KBM-7 (cell line): ENCODE results near the gene WDR55.
"Not testable (repeated sequence)": the region's sequence is repeated elsewhere in the genome, so short reads cannot be mapped to it uniquely, and the experiment has no call there.

Experiments used
- DNase-seq: peaks from one replicate; pipeline ENCODE4 v3.0.0-alpha.2; 2015
- in situ Hi-C: fragments of 300-500 bp; cut with MboI; formaldehyde crosslinking; loops from 2 replicates; pipeline ENCODE4 v1.14.3; 2020; ENCODE audit warnings: low sequenced_read_pairs, low pct_unique_long_range_greater_than_20kb, mixed read lengths

The WDR55 gene

GRCh38 chr5:140696891-140697492 is 32.3 kb downstream of the WDR55 start:
- in situ Hi-C loops: no loop called here

DNA sequence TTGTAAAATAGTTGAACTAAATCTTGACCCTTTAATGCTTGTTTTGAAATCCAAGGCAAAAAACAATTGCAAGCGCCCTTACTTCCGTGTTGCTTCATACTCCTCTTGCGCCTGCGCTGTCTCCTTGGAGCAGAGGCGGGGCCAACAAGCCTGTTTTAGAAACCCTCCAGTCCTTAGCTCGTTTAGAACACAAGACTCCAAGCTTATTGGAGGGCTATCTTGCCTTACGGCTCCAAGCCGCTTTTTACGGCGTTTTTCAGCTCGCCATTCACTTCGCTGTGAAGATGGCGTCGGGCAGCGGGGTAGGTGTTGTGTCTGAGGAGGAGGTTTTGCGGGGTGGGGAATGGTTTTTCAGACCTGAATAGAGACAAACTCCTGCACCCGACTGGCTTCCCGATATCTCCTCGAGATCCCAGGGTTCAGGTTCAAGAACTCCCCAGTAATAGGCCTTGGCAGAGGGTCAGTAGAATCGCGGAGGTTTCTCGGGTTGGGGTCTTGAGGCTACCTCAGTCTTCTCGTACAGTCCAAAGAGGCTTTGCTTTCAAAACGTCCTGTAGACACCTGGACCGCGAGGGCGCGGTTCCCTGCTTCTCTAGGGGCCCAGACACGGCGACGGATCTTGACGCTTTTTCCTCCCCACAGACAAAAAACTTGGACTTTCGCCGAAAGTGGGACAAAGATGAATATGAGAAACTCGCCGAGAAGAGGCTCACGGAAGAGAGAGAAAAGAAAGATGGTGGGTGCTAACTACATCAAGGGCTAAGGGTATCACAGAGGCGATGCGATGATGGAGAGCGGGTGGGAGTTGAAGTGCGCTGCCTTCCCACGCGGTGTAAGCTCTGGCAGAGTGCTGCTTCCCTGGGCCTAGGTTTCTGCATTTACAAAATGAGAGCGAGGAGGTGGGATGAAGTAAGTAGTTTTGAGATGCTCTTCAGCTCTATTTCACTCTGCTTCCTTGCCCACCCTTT is 35.8 kb downstream of the WDR55 start, which contains the start of gene ZMAT2:
TSS of gene ZMAT2 (plus strand) at position 271 of the 968 bp plus-strand sequence. CDS start at position 285, 14 bp downstream.
- peak; percentile 95 for DNase-seq
- in situ Hi-C loops: loop anchor here (25.0 kb wide), 1 partner anchor 463 kb away; no protein-coding TSS in a partner anchor

More at GRCh38 chr5:140696891-140697492, 32.3 kb downstream of the WDR55 start:
- DNase-seq: no peak

DNA sequence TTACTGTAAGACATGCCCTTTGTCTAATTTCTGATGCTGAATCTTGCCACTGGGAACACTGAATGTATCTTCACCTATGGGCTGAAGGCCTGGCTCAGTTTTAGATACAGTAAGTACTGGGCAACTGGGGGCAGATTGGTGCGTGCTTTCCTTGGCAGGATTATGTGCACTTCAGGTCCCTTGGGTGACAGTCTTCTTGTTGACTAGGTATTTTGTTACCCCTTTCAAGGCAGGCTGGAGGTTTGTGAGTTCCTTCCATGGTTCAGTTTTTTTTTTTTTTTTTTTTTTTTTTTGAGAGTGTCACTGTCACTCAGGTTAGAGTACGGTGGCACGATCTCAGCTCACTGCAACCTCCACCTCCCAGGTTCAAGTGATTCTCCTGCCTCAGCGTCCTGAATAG is 43.1 kb downstream of the WDR55 start:
- in situ Hi-C loops: loop anchor here (25.0 kb wide), 1 partner anchor 471 kb away; no protein-coding TSS in a partner anchor
- no peak for DNase-seq

GRCh38 chr5:140708787-140709186 is 44.1 kb downstream of the WDR55 start:
- in situ Hi-C loops: loop anchor here (25.0 kb wide), 1 partner anchor 471 kb away; no protein-coding TSS in a partner anchor
- not testable (repeated sequence) for DNase-seq

DNA sequence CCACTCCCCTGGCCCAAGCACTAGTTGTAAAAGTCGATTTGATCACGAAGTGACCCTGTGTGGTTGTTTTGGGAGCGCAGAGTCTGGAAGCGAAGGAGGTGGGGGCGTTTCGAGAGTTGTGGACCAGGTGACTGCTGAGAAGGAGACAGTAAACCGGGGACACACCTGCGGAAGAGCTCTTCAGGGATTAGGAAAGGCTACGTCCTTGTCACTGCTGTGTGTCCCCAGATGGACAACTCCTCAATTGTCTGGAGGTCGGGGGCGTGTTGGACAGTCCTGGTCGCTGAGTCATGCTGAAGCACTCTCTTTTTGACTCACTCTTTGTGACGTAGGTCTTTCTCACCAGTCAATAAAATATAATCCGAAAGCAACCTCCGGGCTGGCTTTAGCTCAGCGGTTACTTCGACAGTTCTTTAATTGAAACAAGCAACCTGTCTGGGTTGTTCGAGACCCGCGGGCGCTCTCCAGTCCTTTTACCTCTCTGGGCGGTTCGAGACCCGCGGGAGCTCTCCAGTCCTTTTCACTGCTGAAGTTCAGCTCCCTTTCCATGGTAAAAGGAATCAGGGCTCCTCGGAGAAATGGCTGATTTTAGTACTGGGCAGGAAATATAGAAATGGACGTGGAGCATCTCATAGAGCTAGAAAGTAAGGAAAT is 46.3 kb downstream of the WDR55 start:
- DNase-seq: peak; percentile 99
- in situ Hi-C loops: loop anchor here (10.0 to 25.0 kb wide), 2 partner anchors 346 to 474 kb away; partner anchors contain the start of gene SLC4A9

- in situ Hi-C loops: loop anchor here (10.0 to 25.0 kb wide), 2 partner anchors 347 to 474 kb away; partner anchors contain the start of gene SLC4A9
- no peak for DNase-seq
Measured at GRCh38 chr5:140711794-140712193, 47.1 kb downstream of the WDR55 start.

GRCh38 chr5:140713562-140714094 is 48.9 kb downstream of the WDR55 start:
- no peak for DNase-seq
- in situ Hi-C loops: loop anchor here (10.0 to 25.0 kb wide), 2 partner anchors 349 to 476 kb away; partner anchors contain the start of gene SLC4A9

GRCh38 chr5:140716238-140716637 is 51.5 kb downstream of the WDR55 start:
- in situ Hi-C loops: loop anchor here (10.0 to 25.0 kb wide), 2 partner anchors 351 to 479 kb away; partner anchors contain the start of gene SLC4A9
- DNase-seq: not testable (repeated sequence)

- no peak for DNase-seq
- in situ Hi-C loops: loop anchor here (10.0 to 25.0 kb wide), 2 partner anchors 353 to 481 kb away; partner anchors contain the start of gene SLC4A9
Measured at GRCh38 chr5:140718266-140718592, 53.5 kb downstream of the WDR55 start.

DNA sequence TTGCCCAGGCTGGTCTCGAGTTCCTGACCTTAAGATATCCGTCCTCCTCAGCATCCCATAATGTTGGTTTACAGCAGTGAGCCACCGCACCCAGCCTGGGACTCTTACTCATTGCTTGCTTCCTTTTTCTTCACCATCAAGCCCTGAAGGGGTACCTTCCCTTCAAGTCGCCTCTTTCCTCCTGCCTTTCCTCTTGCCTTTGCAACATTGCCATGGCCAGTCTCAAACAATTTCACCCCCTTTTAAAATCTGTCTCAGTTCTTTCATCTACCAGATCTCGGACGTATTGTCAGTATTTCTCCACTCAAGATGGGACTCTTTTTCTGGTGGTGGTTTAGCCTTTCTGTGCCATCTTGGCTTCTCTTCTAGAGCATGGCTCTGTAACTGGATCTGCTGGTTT is 56.0 kb downstream of the WDR55 start:
- DNase-seq: not testable (repeated sequence)
- in situ Hi-C loops: loop anchor here (25.0 kb wide), 1 partner anchor 483 kb away; no protein-coding TSS in a partner anchor

DNA sequence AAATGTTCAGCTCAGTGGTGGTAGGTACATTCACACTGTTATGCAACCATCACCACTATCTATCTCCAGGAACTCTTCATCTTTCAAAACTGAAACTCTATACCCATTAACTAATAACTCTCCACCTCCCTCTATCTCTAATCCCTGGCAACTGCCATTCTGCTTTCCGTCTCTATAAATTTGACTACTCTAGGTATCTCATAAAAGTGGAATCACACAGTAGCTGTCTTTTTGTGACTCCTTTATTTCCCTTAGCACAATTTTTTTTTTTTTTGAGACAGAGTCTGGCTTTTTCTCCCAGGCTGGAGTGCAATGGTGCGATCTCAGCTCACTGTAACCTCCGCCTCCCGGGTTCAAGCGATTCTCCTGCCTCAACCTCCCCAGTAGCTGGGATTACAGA is 56.7 kb downstream of the WDR55 start:
- DNase-seq: not testable (repeated sequence)
- in situ Hi-C loops: loop anchor here (25.0 kb wide), 1 partner anchor 484 kb away; no protein-coding TSS in a partner anchor
